Stimulated activated naive CD4-positive, alpha-beta T cell (primary cell): ENCODE measurements around the gene IGLL5.

Experiments
- DNase-seq, 6 experiments: peaks; one replicate each; lab custom pipeline; 2025; lab: John Stamatoyannopoulos, UW

IGLL5 gene

GRCh38 chr22:22927196-22927887 is 39.7 kb downstream of the IGLL5 start:
- DNase-seq = no peak

- DNase-seq = no peak
These were observed 40.5 kb downstream of the IGLL5 start for GRCh38 chr22:22927888-22928665.

GRCh38 chr22:22928666-22929380 is 41.2 kb downstream of the IGLL5 start:
- DNase-seq = no peak

GRCh38 chr22:22929381-22930221 is 42.0 kb downstream of the IGLL5 start:
- no peak for DNase-seq

GRCh38 chr22:22930222-22930497 is 42.5 kb downstream of the IGLL5 start:
- DNase-seq = no peak

- DNase-seq = no peak
These were observed 43.2 kb downstream of the IGLL5 start for GRCh38 chr22:22930571-22931556.

GRCh38 chr22:22931557-22932270 is 44.1 kb downstream of the IGLL5 start:
- no peak for DNase-seq

GRCh38 chr22:22932512-22932941 is 44.9 kb downstream of the IGLL5 start:
- DNase-seq = no peak

GRCh38 chr22:22933100-22933806 is 45.6 kb downstream of the IGLL5 start:
- DNase-seq = no peak

- no peak for DNase-seq
These were observed 46.4 kb downstream of the IGLL5 start for GRCh38 chr22:22933807-22934542.

GRCh38 chr22:22934543-22935055 is 47.0 kb downstream of the IGLL5 start:
- no peak for DNase-seq

GRCh38 chr22:22935056-22935545 is 47.5 kb downstream of the IGLL5 start:
- no peak for DNase-seq

GRCh38 chr22:22935546-22936157 is 48.0 kb downstream of the IGLL5 start:
- no peak for DNase-seq

- DNase-seq = no peak
These were observed 48.7 kb downstream of the IGLL5 start for GRCh38 chr22:22936180-22936914.

- DNase-seq = no peak
These were observed 49.5 kb downstream of the IGLL5 start for GRCh38 chr22:22936915-22937656.

- no peak for DNase-seq
These were observed 50.4 kb downstream of the IGLL5 start for GRCh38 chr22:22937894-22938480.
